Osteocyte (in vitro differentiated cells): Measurements from ENCODE around the gene DHRS7C. TPM values are rescaled to one million over a fixed set of nuclear protein-coding genes. Genes with fewer than 3 reads are reported as not detected.

Experiments used
- DNase-seq: peaks from one replicate; pipeline ENCODE4 v3.0.0; 2021; ENCODE audit warnings: mixed read lengths; ENCODE audit not compliant: unreplicated experiment; ENCODE audit errors: extremely low spot score
- H3K27ac Mint-ChIP-seq: one replicate; pipeline ENCODE4 v1.8.0; 2021; ENCODE audit warnings: mild to moderate bottlenecking, mixed read lengths; ENCODE audit not compliant: unreplicated experiment
- H3K27me3 Mint-ChIP-seq: one replicate; pipeline ENCODE4 v1.8.0; 2021; ENCODE audit warnings: mixed read lengths; ENCODE audit not compliant: unreplicated experiment
- H3K36me3 Mint-ChIP-seq: one replicate; pipeline ENCODE4 v1.8.0; 2021; ENCODE audit warnings: mixed read lengths; ENCODE audit not compliant: unreplicated experiment
- H3K4me1 Mint-ChIP-seq: one replicate; pipeline ENCODE4 v1.8.0; 2021; ENCODE audit warnings: mixed read lengths; ENCODE audit not compliant: unreplicated experiment
- H3K4me3 Mint-ChIP-seq: one replicate; pipeline ENCODE4 v1.8.0; 2021; ENCODE audit warnings: mild to moderate bottlenecking, moderate library complexity, mixed read lengths; ENCODE audit not compliant: unreplicated experiment
- H3K9me3 Mint-ChIP-seq: one replicate; pipeline ENCODE4 v1.8.0; 2021; ENCODE audit warnings: mixed read lengths; ENCODE audit not compliant: unreplicated experiment
- CTCF ChIP-seq: fragments of 200-600 bp; sonication (generic); IDR thresholded peaks from 2 replicates; pipeline ENCODE4 v1.5.0; 2021; ENCODE audit warnings: antibody characterized with exemption, mild to moderate bottlenecking, moderate library complexity
- total RNA-seq: library from RNA; stranded (reverse); gene quantifications from 2 replicates; pipeline ENCODE4 v1.2.1, GENCODE V29; 2021

The DHRS7C gene
- total RNA-seq, 1 donor from 2014 or later: not detected

DNA sequence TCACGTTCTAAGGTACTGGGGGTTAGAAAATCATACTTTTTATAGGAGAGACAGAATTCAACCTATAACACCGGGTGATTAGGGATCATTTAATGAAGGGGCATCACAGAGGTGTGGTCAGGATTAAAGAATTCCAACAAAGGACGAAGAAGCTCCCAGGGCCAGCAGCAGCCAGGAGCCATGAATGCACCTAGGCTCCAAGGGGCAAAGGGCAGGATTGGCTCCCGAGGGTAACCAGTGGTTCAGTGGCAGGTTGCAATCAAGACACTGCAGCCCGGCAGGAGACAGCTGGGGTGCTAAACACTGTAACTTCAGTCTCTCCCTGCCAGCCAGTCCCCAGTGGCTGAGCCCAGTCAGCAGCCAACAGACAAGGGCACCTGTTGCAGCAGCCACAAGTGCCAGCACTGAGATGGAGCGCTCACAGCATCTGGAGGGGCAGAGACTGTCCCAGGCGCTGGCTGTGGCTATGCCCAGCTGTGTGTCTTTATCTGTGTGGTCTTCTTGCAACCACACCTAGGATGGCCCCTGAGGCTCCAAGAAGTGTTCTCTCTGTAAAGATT is 23.9 kb downstream of the DHRS7C start:
- peaks cover 35% of the 10 kb centered on the region for H3K27me3 Mint-ChIP-seq
- no peaks in the 10 kb centered on the region for H3K36me3 Mint-ChIP-seq
- H3K27ac Mint-ChIP-seq: no peak overlapping the region
- H3K4me3 Mint-ChIP-seq: no peak overlapping the region
- DNase-seq: no peak
- H3K4me1 Mint-ChIP-seq: peaks cover 2% of the 10 kb centered on the region
- no peaks in the 10 kb centered on the region for H3K9me3 Mint-ChIP-seq
- no peak for TF ChIP-seq CTCF

GRCh38 chr17:9766970-9767369 is 24.4 kb downstream of the DHRS7C start:
- Mint-ChIP-seq H3K4me3 (no peak overlapping the region), H3K9me3 (no peaks in the 10 kb centered on the region), H3K27ac (no peak overlapping the region), H3K4me1 (peaks cover 2% of the 10 kb centered on the region), H3K27me3 (peaks cover 40% of the 10 kb centered on the region), H3K36me3 (no peaks in the 10 kb centered on the region)
- DNase-seq: no peak
- TF ChIP-seq CTCF: no peak

DNA sequence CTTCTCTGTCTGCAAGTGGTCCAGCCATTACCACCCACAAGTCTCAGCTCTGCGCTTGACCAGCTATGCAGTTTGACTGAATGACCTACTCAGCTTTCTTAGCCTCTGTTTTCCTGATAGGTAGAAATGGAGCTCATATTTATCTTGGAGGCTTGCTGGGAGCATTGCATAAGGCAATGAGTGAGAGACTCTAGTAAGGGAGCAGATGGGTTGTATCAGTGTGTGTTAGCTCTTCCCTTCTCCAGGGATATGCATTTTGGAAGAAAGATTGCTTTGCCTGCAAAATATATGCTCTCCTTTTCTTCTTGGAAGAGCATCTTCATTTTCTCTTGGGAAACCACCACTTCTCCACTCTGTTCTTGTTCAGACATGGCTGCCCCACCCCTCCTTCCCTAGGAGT is 26.1 kb downstream of the DHRS7C start:
- Mint-ChIP-seq H3K4me1 (peaks cover 2% of the 10 kb centered on the region), H3K9me3 (no peaks in the 10 kb centered on the region), H3K27me3 (peaks cover 47% of the 10 kb centered on the region), H3K4me3 (no peak overlapping the region), H3K27ac (no peak overlapping the region), H3K36me3 (no peaks in the 10 kb centered on the region)
- DNase-seq: no peak
- TF ChIP-seq CTCF: no peak

GRCh38 chr17:9763643-9764042 is 27.7 kb downstream of the DHRS7C start:
- Mint-ChIP-seq H3K9me3 (no peaks in the 10 kb centered on the region), H3K4me3 (no peak overlapping the region), H3K36me3 (no peaks in the 10 kb centered on the region), H3K27me3 (peaks cover 48% of the 10 kb centered on the region), H3K4me1 (peaks cover 2% of the 10 kb centered on the region), H3K27ac (no peak overlapping the region)
- TF ChIP-seq CTCF: no peak
- no peak for DNase-seq

DNA sequence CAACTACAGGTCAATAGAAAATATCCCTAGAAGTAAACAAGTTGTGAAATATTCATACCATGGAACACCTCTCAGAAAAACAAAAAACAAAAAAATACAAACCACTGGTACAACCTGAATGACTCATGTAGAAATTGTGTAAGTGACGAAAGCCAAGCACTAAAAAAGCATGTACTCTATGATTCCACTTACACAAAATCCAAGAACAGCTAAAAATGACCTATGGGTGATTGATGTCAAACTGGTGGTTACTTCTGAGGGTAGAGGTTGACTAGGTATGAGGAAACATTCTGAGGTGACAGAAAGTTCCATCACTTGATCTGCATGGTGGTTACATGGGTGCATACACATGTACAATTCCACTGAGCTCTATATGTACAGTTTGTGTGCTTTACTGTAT is 31.1 kb downstream of the DHRS7C start:
- peaks cover 2% of the 10 kb centered on the region for H3K9me3 Mint-ChIP-seq
- H3K4me3 Mint-ChIP-seq: no peak overlapping the region
- peaks cover 44% of the 10 kb centered on the region for H3K27me3 Mint-ChIP-seq
- TF ChIP-seq CTCF: no peak
- no peaks in the 10 kb centered on the region for H3K36me3 Mint-ChIP-seq
- H3K4me1 Mint-ChIP-seq: no peaks in the 10 kb centered on the region
- no peak overlapping the region for H3K27ac Mint-ChIP-seq
- no peak for DNase-seq
